ENCODE data around the gene TBX4. TPM values are rescaled to one million over a fixed set of nuclear protein-coding genes. Genes with fewer than 3 reads are reported as not detected.
A peak's percentile ranks its signal among the peaks of the same experiment; 100 is the strongest.

Gene TBX4
- total and polyA plus RNA-seq, 2 experiments from 2014 or later = 13.9 to 15.4 TPM

DNA sequence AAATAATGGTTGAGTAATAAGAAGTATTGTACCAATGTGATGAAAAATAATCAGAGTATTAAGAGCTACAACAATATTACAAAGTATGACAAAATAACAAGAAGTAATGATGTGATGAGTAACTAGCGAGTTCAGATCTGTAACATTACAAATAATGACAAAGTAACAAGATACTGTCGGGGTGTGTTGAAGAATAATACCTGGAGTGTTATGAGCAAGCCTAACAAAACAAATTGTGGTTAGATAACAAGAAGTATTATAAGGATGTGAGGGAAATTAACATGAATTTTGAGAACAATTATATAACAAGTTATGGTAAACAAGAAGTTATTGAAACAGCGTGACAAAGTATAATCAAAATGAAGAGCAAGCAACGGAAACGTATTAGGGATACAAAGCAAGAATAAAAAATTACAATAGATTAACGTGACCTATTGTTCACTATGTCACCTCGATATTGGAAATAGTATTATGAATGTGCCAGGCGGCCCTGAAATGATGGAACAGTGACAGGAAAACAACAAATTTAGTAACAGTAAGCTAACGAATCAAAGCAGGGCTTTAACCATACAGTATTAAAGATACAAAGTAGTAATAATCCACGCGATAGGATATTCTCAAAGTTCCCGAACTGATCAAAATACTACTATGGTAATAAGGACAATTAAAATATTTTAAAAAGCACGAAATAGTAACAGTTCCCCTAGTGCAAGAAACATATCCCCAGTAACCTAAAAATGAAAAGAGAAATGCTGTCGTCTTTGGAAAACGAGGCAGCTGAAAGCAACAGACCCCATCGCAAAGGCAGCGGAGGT, 1.6 kb downstream of the TBX4 start:
- TF ChIP-seq, protein P1, sequence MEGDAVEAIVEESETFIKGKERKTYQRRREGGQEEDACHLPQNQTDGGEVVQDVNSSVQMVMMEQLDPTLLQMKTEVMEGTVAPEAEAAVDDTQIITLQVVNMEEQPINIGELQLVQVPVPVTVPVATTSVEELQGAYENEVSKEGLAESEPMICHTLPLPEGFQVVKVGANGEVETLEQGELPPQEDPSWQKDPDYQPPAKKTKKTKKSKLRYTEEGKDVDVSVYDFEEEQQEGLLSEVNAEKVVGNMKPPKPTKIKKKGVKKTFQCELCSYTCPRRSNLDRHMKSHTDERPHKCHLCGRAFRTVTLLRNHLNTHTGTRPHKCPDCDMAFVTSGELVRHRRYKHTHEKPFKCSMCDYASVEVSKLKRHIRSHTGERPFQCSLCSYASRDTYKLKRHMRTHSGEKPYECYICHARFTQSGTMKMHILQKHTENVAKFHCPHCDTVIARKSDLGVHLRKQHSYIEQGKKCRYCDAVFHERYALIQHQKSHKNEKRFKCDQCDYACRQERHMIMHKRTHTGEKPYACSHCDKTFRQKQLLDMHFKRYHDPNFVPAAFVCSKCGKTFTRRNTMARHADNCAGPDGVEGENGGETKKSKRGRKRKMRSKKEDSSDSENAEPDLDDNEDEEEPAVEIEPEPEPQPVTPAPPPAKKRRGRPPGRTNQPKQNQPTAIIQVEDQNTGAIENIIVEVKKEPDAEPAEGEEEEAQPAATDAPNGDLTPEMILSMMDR (IDR thresholded peaks at IDR 0.05; ENCODE audit: poor library complexity) = no peak
- TF ChIP-seq EZH2 (IDR thresholded peaks at IDR 0.05; ENCODE audit: borderline replicate concordance) = peak; percentile 24
- peak; percentile 34 for TF ChIP-seq EZH2phosphoT487 (IDR thresholded peaks at IDR 0.05; ENCODE audit: low read depth, severe bottlenecking, unreplicated experiment)
- Histone ChIP-seq H3K9me2 (replicated peaks; ENCODE audit: insufficient read depth) (no peaks in the 10 kb centered on the region), H3K27me3 (peaks cover 43% of the 10 kb centered on the region), H3K4me3 (peak overlapping the region; percentile 18), H3K4me1 (ENCODE audit: insufficient read depth) (peaks cover 29% of the 10 kb centered on the region), H3K4me2 (peak overlapping the region; percentile 90), H3K36me3 (replicated peaks; ENCODE audit: insufficient read depth, low read depth) (no peaks in the 10 kb centered on the region), H4K20me1 (ENCODE audit: insufficient read depth, poor library complexity, severe bottlenecking) (no peaks in the 10 kb centered on the region), H3K27ac (peak overlapping the region; percentile 98), H3K9me3 (ENCODE audit: low read depth) (no peaks in the 10 kb centered on the region), H2AFZ (no peak overlapping the region), H3K79me2 (peaks cover 79% of the 10 kb centered on the region)
- DNase-seq (ENCODE audit: low spot score) = no peak
- 27% methylated on average over 17 of the region's 17 CpGs for WGBS (ENCODE audit: low lambda C conversion rate, missing lambda C conversion rate)

DNA sequence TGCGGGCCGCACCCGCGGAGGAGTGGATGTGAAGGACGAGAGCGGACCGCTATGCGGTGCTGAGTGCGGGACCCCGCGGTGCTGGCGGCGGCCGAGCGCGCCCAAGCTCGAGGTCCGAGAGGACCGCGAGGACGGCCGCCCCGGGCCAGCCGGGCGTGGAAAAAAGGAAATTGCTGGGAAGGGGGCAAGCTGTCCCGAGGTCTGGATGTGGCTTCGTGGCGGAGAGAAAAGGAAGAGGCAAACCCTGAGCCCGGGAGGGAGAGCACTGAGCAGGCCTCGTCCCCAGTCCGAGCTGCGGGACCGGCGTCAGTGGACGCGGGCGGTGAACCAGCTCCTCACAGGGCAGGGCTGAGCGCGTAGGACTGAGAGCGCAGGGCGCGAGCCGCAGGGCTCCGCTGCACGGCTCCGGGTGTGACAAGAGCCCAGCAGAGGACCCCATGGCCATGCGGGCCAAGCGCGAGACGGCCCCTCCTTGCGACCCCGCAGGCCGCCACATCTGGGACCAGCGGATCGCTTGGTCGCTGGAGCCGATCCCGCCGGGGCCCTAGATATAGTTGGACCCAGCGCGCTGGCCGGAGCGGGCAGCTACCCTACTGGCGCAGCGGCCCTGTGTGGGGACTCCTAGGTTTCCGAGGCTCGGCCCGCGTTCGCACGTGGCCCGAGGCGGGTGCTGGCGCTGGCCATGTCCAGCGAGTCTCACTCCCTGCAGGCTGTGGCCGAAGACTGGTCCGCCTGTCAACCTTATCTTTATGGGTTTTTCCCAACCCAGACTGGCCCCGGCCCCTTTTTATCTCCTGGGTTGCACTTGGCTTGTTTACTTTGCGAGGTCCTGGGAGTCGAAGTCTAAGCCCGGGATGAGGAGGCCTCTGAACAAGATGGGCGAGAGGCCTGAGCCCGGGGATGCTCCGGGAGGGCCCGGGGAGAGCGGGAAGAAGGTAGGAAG, 2.4 kb downstream of the TBX4 start:
- Histone ChIP-seq H3K27ac (peak overlapping the region; percentile 98), H4K20me1 (ENCODE audit: insufficient read depth, poor library complexity, severe bottlenecking) (no peaks in the 10 kb centered on the region), H3K4me2 (peak overlapping the region; percentile 90), H3K9me2 (replicated peaks; ENCODE audit: insufficient read depth) (no peaks in the 10 kb centered on the region), H3K36me3 (replicated peaks; ENCODE audit: insufficient read depth, low read depth) (no peaks in the 10 kb centered on the region), H3K79me2 (peaks cover 80% of the 10 kb centered on the region), H3K4me1 (ENCODE audit: insufficient read depth) (peaks cover 38% of the 10 kb centered on the region), H3K4me3 (peak overlapping the region; percentile 18), H2AFZ (no peak overlapping the region), H3K9me3 (ENCODE audit: low read depth) (no peaks in the 10 kb centered on the region), H3K27me3 (peaks cover 43% of the 10 kb centered on the region)
- WGBS (ENCODE audit: low lambda C conversion rate, missing lambda C conversion rate) = 5% methylated on average over 86 of the region's 86 CpGs
- TF ChIP-seq EZH2 (IDR thresholded peaks at IDR 0.05; ENCODE audit: borderline replicate concordance) (no peak), EZH2phosphoT487 (IDR thresholded peaks at IDR 0.05; ENCODE audit: low read depth, severe bottlenecking, unreplicated experiment) (peak; percentile 81)
- TF ChIP-seq, protein P1 (IDR thresholded peaks at IDR 0.05; ENCODE audit: poor library complexity) = no peak
- peak; percentile 84 for DNase-seq (ENCODE audit: low spot score)

DNA sequence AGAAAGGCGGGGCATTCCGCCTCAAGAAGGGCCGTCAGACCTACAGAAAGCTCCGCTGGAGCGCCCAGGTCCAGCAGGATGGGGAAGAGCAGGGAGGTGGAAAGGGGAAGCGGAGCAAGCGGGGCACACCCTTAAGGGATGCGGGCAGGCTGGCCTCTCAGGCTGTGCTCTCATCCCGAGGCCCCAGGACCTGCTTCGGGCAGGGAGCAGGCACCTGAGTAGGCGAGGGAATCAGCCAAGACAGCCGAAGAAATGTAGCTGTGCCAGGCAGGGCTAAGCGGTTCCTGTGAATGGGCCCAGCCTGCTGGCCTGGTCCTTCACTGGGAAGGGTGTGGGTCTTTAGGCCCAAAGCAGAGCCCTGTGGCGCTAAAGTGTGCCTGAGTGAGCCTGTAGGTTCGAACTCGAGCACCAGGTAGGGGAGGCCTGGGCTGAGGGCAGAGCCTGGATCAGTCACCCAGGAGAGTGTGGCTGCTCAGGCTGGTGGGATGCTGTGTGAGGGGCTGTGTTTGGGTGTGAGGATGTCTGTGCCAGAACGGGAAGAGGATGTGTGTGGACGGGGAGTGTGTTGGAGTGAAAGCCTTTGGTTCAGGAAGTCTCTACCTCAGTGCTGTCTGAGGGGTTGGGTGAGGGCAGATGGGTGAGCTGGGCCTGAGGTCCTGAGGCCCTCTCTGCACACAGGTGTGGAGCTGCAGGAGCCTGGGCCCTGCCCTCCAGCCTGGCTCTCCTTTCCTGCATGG, 3.3 kb downstream of the TBX4 start:
- Histone ChIP-seq H4K20me1 (ENCODE audit: insufficient read depth, poor library complexity, severe bottlenecking) (no peaks in the 10 kb centered on the region), H3K4me1 (ENCODE audit: insufficient read depth) (peaks cover 46% of the 10 kb centered on the region), H3K27ac (peak overlapping the region; percentile 98), H3K4me2 (peak overlapping the region; percentile 90), H3K9me3 (ENCODE audit: low read depth) (no peaks in the 10 kb centered on the region), H3K36me3 (replicated peaks; ENCODE audit: insufficient read depth, low read depth) (no peaks in the 10 kb centered on the region), H2AFZ (no peak overlapping the region), H3K9me2 (replicated peaks; ENCODE audit: insufficient read depth) (no peaks in the 10 kb centered on the region), H3K4me3 (peak overlapping the region; percentile 18), H3K27me3 (peaks cover 47% of the 10 kb centered on the region), H3K79me2 (peaks cover 84% of the 10 kb centered on the region)
- no peak for DNase-seq (ENCODE audit: low spot score)
- TF ChIP-seq EZH2 (IDR thresholded peaks at IDR 0.05; ENCODE audit: borderline replicate concordance) = no peak
- TF ChIP-seq, protein P1 (IDR thresholded peaks at IDR 0.05; ENCODE audit: poor library complexity) = no peak
- no peak for TF ChIP-seq EZH2phosphoT487 (IDR thresholded peaks at IDR 0.05; ENCODE audit: low read depth, severe bottlenecking, unreplicated experiment)
- WGBS (ENCODE audit: low lambda C conversion rate, missing lambda C conversion rate) = 26% methylated on average over 17 of the region's 18 CpGs
